MCF 10A (cell line): ENCODE measurements around the gene SLC38A10. TPM values are rescaled to one million over a fixed set of nuclear protein-coding genes. Genes with fewer than 3 reads are reported as not detected.

Experiments used
- BruUV-seq: library from RNA; stranded (reverse); fragments of 400-500 nt; replicated peaks from 2 replicates; lab custom pipeline; 2021; lab: Mats Ljungman, UMichigan
- CTCF ChIA-PET: fragments of 300-600 bp; sonication (Branson Sonifier 250); formaldehyde crosslinking; extraction: SDS; loops from one replicate; lab custom pipeline; 2021; ENCODE audit warnings: antibody characterized with exemption, inconsistent platforms; lab: Yijun Ruan, JAX
- POLR2A ChIA-PET: fragments of 300-600, 350-650 bp; sonication (Branson Sonifier 250); formaldehyde crosslinking; extraction: SDS; loops from one replicate; lab custom pipeline; 2020; ENCODE audit warnings: antibody characterized with exemption, inconsistent platforms; lab: Yijun Ruan, JAX
- DNase-seq: peaks from one replicate; pipeline ENCODE4 v3.0.0-alpha.2; 2018; ENCODE audit not compliant: unreplicated experiment
- H3K27ac Mint-ChIP-seq: one replicate; pipeline ENCODE4 v1.8.0; 2022; ENCODE audit warnings: mild to moderate bottlenecking, low read depth, mixed read lengths; ENCODE audit not compliant: unreplicated experiment
- H3K27me3 Mint-ChIP-seq: one replicate; pipeline ENCODE4 v1.8.0; 2022; ENCODE audit warnings: mixed read lengths; ENCODE audit not compliant: insufficient read depth, unreplicated experiment
- H3K36me3 Mint-ChIP-seq: one replicate; pipeline ENCODE4 v1.8.0; 2022; ENCODE audit warnings: mild to moderate bottlenecking, moderate library complexity, mixed read lengths; ENCODE audit not compliant: insufficient read depth, unreplicated experiment
- H3K4me1 Mint-ChIP-seq: one replicate; pipeline ENCODE4 v1.8.0; 2022; ENCODE audit warnings: mixed read lengths; ENCODE audit not compliant: insufficient read depth, unreplicated experiment
- H3K4me3 Mint-ChIP-seq: one replicate; pipeline ENCODE4 v1.8.0; 2022; ENCODE audit warnings: mild to moderate bottlenecking, moderate library complexity, mixed read lengths; ENCODE audit not compliant: unreplicated experiment
- H3K9me3 Mint-ChIP-seq: one replicate; pipeline ENCODE4 v1.8.0; 2022; ENCODE audit warnings: mixed read lengths; ENCODE audit not compliant: unreplicated experiment
- intact Hi-C: fragments of 100-400 bp; cut with micrococcal nuclease; formaldehyde crosslinking; loops from 2 replicates; pipeline ENCODE4 v1.14.1; 2022
- total RNA-seq: library from RNA; stranded (reverse); gene quantifications from 2 replicates; pipeline ENCODE4 v1.2.3, GENCODE V29; 2022
- TF ChIP-seq, protein P1 (sequence below): fragments of 200-600 bp; IDR thresholded peaks from one replicate; pipeline ENCODE4 v1.8.0; 2022; ENCODE audit warnings: antibody characterized with exemption, mild to moderate bottlenecking; ENCODE audit not compliant: unreplicated experiment

The SLC38A10 gene
- total RNA-seq, 1 experiment from 2014 or later = 98.2 TPM

GRCh38 chr17:81295676-81296381, 722 bp upstream of the SLC38A10 start:
- POLR2A ChIA-PET = interaction anchor here (0.8 to 2.6 kb wide), 19 partner anchors 10 to 620 kb away, joined by 3 to 30 read pairs (median 5); partner anchors contain the start of genes ACTG1, BAHCC1, NDUFAF8 and TEPSIN
- intact Hi-C loops = loop anchor here (2.0 kb wide), 1 partner anchor 33 kb away; no protein-coding TSS in a partner anchor
- TSS peak; percentile 84 for BruUV-seq
- H3K4me1 Mint-ChIP-seq = peaks cover 18% of the 10 kb centered on the region
- H3K27me3 Mint-ChIP-seq = peaks cover 8% of the 10 kb centered on the region
- H3K36me3 Mint-ChIP-seq = peaks cover 9% of the 10 kb centered on the region
- peak overlapping the region; percentile 93 for H3K27ac Mint-ChIP-seq
- peak; percentile 80 for DNase-seq
- no peaks in the 10 kb centered on the region for H3K9me3 Mint-ChIP-seq
- TF ChIP-seq, protein P1, sequence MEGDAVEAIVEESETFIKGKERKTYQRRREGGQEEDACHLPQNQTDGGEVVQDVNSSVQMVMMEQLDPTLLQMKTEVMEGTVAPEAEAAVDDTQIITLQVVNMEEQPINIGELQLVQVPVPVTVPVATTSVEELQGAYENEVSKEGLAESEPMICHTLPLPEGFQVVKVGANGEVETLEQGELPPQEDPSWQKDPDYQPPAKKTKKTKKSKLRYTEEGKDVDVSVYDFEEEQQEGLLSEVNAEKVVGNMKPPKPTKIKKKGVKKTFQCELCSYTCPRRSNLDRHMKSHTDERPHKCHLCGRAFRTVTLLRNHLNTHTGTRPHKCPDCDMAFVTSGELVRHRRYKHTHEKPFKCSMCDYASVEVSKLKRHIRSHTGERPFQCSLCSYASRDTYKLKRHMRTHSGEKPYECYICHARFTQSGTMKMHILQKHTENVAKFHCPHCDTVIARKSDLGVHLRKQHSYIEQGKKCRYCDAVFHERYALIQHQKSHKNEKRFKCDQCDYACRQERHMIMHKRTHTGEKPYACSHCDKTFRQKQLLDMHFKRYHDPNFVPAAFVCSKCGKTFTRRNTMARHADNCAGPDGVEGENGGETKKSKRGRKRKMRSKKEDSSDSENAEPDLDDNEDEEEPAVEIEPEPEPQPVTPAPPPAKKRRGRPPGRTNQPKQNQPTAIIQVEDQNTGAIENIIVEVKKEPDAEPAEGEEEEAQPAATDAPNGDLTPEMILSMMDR = no peak
- peak overlapping the region; percentile 84 for H3K4me3 Mint-ChIP-seq
- CTCF ChIA-PET = interaction anchor here (0.5 to 1.6 kb wide), 11 partner anchors 12 to 317 kb away, joined by 3 to 5 read pairs (median 3); no protein-coding TSS in a partner anchor

- ChIA-PET POLR2A (interaction anchor here (0.6 to 2.6 kb wide), 13 partner anchors 15 to 218 kb away, joined by 3 to 30 read pairs (median 10); partner anchors contain the start of genes ACTG1 and BAHCC1), CTCF (interaction anchor here (1.5 kb wide), 1 partner anchor 36 kb away, joined by 3 read pairs; no protein-coding TSS in a partner anchor)
- H3K9me3 Mint-ChIP-seq = no peaks in the 10 kb centered on the region
- peaks cover 13% of the 10 kb centered on the region for H3K4me1 Mint-ChIP-seq
- TSS peak; percentile 64 for BruUV-seq
- intact Hi-C loops = loop anchor here (2.0 kb wide), 1 partner anchor 34 kb away; no protein-coding TSS in a partner anchor
- H3K27me3 Mint-ChIP-seq = no peaks in the 10 kb centered on the region
- DNase-seq = no peak
- H3K4me3 Mint-ChIP-seq = peak overlapping the region; percentile 84
- TF ChIP-seq, protein P1 = no peak
- peak overlapping the region; percentile 93 for H3K27ac Mint-ChIP-seq
- peaks cover 12% of the 10 kb centered on the region for H3K36me3 Mint-ChIP-seq
Measured at GRCh38 chr17:81294512-81295030, 536 bp downstream of the SLC38A10 start.

- peak overlapping the region; percentile 43 for H3K27ac Mint-ChIP-seq
- no peak overlapping the region for H3K4me3 Mint-ChIP-seq
- TF ChIP-seq, protein P1 = no peak
- peaks cover 13% of the 10 kb centered on the region for H3K4me1 Mint-ChIP-seq
- no peak for DNase-seq
- no TSS peak for BruUV-seq
- ChIA-PET CTCF (interaction anchor here (0.8 to 2.5 kb wide), 3 partner anchors 191 to 311 kb away, joined by 3 to 14 read pairs (median 4); no protein-coding TSS in a partner anchor), POLR2A (interaction anchor here (0.7 to 2.6 kb wide), 9 partner anchors 19 to 106 kb away, joined by 3 to 20 read pairs (median 4); partner anchors contain the start of genes BAHCC1, NDUFAF8 and TEPSIN)
- no peaks in the 10 kb centered on the region for H3K27me3 Mint-ChIP-seq
- no peaks in the 10 kb centered on the region for H3K9me3 Mint-ChIP-seq
- peaks cover 20% of the 10 kb centered on the region for H3K36me3 Mint-ChIP-seq
- intact Hi-C loops = no loop called here
Measured at GRCh38 chr17:81292450-81292849, 2.7 kb downstream of the SLC38A10 start.
